Upper lobe of right lung (tissue), 1 donor: ENCODE measurements around the gene PCSK5. TPM values are rescaled to one million over a fixed set of nuclear protein-coding genes. Genes with fewer than 3 reads are reported as not detected.

Experiments
- ATAC-seq: fragments of 200-7000 bp; cut with Tn5 transposase; one replicate; pipeline ENCODE4 v1.9.1; 2020; ENCODE audit warnings: mild to moderate bottlenecking, moderate library complexity
- DNase-seq: peaks from one replicate; pipeline ENCODE4 v3.0.0-alpha.2; 2020
- H3K27ac ChIP-seq: fragments of 200-600 bp; one replicate; pipeline ENCODE4 v1.8.0; 2022
- H3K27me3 ChIP-seq: fragments of 200-600 bp; one replicate; pipeline ENCODE4 v1.8.0; 2022; ENCODE audit warnings: mild to moderate bottlenecking
- H3K36me3 ChIP-seq: fragments of 200-600 bp; one replicate; pipeline ENCODE4 v1.8.0; 2022
- H3K4me1 ChIP-seq: fragments of 200-600 bp; one replicate; pipeline ENCODE4 v1.8.0; 2022
- H3K4me3 ChIP-seq: fragments of 200-600 bp; one replicate; pipeline ENCODE4 v1.8.0; 2022; ENCODE audit warnings: mild to moderate bottlenecking
- H3K9me3 ChIP-seq: fragments of 200-600 bp; one replicate; pipeline ENCODE4 v1.8.0; 2022
- intact Hi-C: fragments of 100-400 bp; cut with DNase I; formaldehyde crosslinking; loops from one replicate; pipeline ENCODE4 v1.11.0; 2022
- total RNA-seq: library from RNA; stranded (reverse); fragmentation: NEBNext Ultra II Directional; extraction: Animal tissue kit (Norgen Biotek cat#: 25700); gene quantifications from one replicate; pipeline ENCODE4 v1.2.1, GENCODE V29; 2021
- TF ChIP-seq, protein P1 (sequence below): fragments of 200-600 bp; IDR thresholded peaks from one replicate; pipeline ENCODE4 v1.8.0; 2022; ENCODE audit warnings: antibody characterized with exemption
- donor health status: DM: no; HTN: yes; CAD: no; lungs with severe emphysema.

PCSK5 gene
- total RNA-seq, 1 donor from 2014 or later, result 18.1 TPM

GRCh38 chr9:75941066-75941465 lies 50.6 kb downstream of the PCSK5 start:
- TF ChIP-seq, protein P1, sequence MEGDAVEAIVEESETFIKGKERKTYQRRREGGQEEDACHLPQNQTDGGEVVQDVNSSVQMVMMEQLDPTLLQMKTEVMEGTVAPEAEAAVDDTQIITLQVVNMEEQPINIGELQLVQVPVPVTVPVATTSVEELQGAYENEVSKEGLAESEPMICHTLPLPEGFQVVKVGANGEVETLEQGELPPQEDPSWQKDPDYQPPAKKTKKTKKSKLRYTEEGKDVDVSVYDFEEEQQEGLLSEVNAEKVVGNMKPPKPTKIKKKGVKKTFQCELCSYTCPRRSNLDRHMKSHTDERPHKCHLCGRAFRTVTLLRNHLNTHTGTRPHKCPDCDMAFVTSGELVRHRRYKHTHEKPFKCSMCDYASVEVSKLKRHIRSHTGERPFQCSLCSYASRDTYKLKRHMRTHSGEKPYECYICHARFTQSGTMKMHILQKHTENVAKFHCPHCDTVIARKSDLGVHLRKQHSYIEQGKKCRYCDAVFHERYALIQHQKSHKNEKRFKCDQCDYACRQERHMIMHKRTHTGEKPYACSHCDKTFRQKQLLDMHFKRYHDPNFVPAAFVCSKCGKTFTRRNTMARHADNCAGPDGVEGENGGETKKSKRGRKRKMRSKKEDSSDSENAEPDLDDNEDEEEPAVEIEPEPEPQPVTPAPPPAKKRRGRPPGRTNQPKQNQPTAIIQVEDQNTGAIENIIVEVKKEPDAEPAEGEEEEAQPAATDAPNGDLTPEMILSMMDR, result no peak
- Histone ChIP-seq H3K27me3 (no peaks in the 10 kb centered on the region), H3K9me3 (no peaks in the 10 kb centered on the region), H3K4me1 (peaks cover 6% of the 10 kb centered on the region), H3K36me3 (no peaks in the 10 kb centered on the region), H3K4me3 (no peak overlapping the region), H3K27ac (no peak overlapping the region)
- intact Hi-C loops, result no loop called here
- ATAC-seq, result peak; percentile 75
- DNase-seq, result no peak

DNA sequence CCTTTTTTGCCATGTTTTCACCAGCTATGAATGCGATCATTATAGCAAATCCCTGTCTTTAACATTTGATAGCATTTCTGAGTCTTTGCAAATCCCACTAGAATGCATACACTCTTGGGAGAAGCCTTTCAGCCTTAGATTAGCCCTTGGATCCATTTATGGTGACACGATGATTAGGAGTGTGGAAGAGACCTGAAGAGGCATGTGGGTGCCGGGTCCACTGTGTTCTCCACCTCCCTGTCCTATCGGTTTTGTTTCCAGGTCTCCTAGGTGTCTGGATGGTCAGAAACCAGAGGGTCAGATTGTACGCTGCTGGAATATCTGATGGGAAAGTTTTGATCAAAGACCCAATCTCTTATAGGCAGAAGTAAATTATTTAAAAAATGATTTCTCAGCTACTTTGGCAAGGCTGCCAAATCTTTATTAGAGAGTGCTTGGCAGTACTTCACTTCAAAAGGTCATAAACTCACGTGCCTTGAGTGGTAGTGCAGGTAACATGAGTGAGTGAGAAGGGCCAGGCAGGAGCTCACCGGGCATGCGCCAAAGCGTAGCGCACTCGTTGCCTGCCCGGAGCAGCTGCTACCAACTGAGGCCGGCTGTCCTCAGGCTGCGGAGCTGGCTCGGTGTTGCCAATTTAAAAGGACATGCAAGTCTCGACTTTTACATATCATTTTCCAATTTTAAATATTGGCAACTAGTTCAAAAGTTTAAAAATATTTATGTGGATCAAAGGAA lies 51.3 kb downstream of the PCSK5 start:
- no peak overlapping the region for H3K4me3 ChIP-seq
- H3K36me3 ChIP-seq, result no peaks in the 10 kb centered on the region
- ATAC-seq (peak; percentile 88), DNase-seq (peak; percentile 80)
- intact Hi-C loops, result no loop called here
- H3K4me1 ChIP-seq, result peaks cover 6% of the 10 kb centered on the region
- no peak overlapping the region for H3K27ac ChIP-seq
- TF ChIP-seq, protein P1, result no peak
- H3K9me3 ChIP-seq, result no peaks in the 10 kb centered on the region
- H3K27me3 ChIP-seq, result no peaks in the 10 kb centered on the region

DNA sequence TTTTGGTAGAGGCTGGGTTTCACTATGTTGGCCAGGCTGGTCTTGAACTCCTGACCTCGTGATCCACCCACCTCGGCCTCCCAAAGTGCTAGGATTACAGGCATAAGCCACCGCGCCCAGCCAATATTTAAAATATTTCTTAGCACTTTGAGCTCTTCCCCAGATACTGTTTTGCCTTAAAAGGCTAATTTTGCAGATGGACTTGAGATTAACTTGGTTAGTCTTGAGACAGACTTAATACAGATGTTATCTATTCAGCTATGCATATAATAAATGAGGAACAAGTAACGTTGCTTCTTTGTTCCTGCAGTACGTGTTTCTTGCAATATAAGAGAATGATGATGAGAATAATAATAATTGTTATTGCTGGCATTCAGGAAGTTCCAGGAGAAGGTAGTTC lies 56.3 kb downstream of the PCSK5 start:
- TF ChIP-seq, protein P1, result no peak

DNA sequence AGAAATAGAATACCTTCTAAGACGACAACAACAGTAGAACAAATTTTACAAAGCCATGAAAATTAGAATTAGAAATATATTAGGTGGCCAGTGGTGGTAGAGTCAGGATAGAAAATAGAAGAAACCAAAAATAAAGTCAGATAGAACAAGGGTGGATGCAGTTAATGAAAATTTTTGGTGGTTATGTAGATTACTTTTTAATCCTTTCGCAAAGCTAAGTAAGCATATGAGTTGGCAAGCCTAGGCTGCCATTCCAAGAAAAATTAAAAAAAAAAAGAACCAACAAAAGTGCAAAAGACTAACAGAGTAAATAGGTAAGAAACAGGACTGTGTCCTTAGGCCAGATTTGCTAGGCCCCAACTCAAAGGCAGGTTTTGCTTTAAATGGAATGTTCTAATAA lies 56.8 kb downstream of the PCSK5 start:
- TF ChIP-seq, protein P1, result no peak
- intact Hi-C loops, result no loop called here
- H3K36me3 ChIP-seq, result no peaks in the 10 kb centered on the region
- no peak overlapping the region for H3K4me3 ChIP-seq
- H3K9me3 ChIP-seq, result no peaks in the 10 kb centered on the region
- no peaks in the 10 kb centered on the region for H3K4me1 ChIP-seq
- no peaks in the 10 kb centered on the region for H3K27me3 ChIP-seq
- DNase-seq (no peak), ATAC-seq (no peak)
- H3K27ac ChIP-seq, result no peak overlapping the region

More for the DNA sequence above, 56.3 kb downstream of the PCSK5 start:
- no peak overlapping the region for H3K27ac ChIP-seq
- intact Hi-C loops, result no loop called here
- no peak for ATAC-seq
- no peaks in the 10 kb centered on the region for H3K4me1 ChIP-seq
- DNase-seq, result no peak
- H3K9me3 ChIP-seq, result no peaks in the 10 kb centered on the region
- H3K4me3 ChIP-seq, result no peak overlapping the region
- H3K36me3 ChIP-seq, result no peaks in the 10 kb centered on the region
- no peaks in the 10 kb centered on the region for H3K27me3 ChIP-seq

DNA sequence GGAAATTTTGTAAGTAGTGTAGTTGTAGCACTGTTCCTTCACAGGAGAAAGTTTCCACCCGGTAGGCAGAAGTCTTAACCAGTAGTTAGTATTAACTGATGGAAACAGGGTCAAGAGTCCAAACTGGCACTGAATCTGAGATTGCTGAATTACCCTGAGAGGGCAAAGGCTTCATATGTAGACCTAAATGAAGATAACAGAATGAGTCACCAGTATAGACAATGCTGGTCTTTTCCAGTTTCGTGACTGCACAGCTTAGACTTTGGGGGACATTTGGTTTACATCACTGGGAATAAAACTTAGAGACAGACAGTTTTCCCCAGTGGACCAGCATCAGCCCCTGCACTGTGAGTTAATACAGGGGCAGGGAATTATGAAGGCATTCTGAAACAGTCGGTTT lies 60.5 kb downstream of the PCSK5 start:
- no peaks in the 10 kb centered on the region for H3K27me3 ChIP-seq
- H3K4me3 ChIP-seq, result no peak overlapping the region
- intact Hi-C loops, result no loop called here
- no peaks in the 10 kb centered on the region for H3K9me3 ChIP-seq
- no peak overlapping the region for H3K27ac ChIP-seq
- ATAC-seq, result no peak
- no peaks in the 10 kb centered on the region for H3K36me3 ChIP-seq
- no peaks in the 10 kb centered on the region for H3K4me1 ChIP-seq
- no peak for DNase-seq
- TF ChIP-seq, protein P1, result no peak

- intact Hi-C loops, result no loop called here
- DNase-seq, result no peak
- ATAC-seq, result peak; percentile 43
Measured at GRCh38 chr9:75953218-75953617, 62.7 kb downstream of the PCSK5 start.

More at GRCh38 chr9:75953218-75953617, 62.7 kb downstream of the PCSK5 start:
- Histone ChIP-seq H3K4me1 (no peaks in the 10 kb centered on the region), H3K27ac (no peak overlapping the region), H3K4me3 (no peak overlapping the region), H3K36me3 (no peaks in the 10 kb centered on the region), H3K9me3 (no peaks in the 10 kb centered on the region), H3K27me3 (no peaks in the 10 kb centered on the region)
- TF ChIP-seq, protein P1, result no peak
